AG04449 (cell line): ENCODE results near the gene PLTP.
A peak's percentile ranks its signal among the peaks of the same experiment; 100 is the strongest.

Experiments
- CTCF ChIA-PET: fragments of 350-600 bp; formaldehyde crosslinking; extraction: SDS; loops from one replicate; lab custom pipeline; 2021; ENCODE audit warnings: antibody characterized with exemption; lab: Yijun Ruan, JAX
- POLR2A ChIA-PET: fragments of 400-600, 350-600 bp; formaldehyde crosslinking; extraction: SDS; loops from one replicate; lab custom pipeline; 2020; ENCODE audit warnings: antibody characterized with exemption, inconsistent platforms; lab: Yijun Ruan, JAX
- DNase-seq: peaks from one replicate; pipeline ENCODE4 v3.0.0-alpha.2; 2010; ENCODE audit warnings: low read depth, low spot score
- H3K4me3 ChIP-seq: 2 replicates; pipeline ENCODE4 v1.5.1; 2011; ENCODE audit warnings: low read depth, mild to moderate bottlenecking, control low read depth, low read length
- TF ChIP-seq, protein P1 (sequence below): IDR thresholded peaks from one replicate; pipeline ENCODE4 v1.5.1; 2011; ENCODE audit warnings: mild to moderate bottlenecking, moderate library complexity, low read length, control low read depth, inconsistent platforms; ENCODE audit not compliant: insufficient read depth; ENCODE audit errors: missing control alignments

The PLTP gene

DNA sequence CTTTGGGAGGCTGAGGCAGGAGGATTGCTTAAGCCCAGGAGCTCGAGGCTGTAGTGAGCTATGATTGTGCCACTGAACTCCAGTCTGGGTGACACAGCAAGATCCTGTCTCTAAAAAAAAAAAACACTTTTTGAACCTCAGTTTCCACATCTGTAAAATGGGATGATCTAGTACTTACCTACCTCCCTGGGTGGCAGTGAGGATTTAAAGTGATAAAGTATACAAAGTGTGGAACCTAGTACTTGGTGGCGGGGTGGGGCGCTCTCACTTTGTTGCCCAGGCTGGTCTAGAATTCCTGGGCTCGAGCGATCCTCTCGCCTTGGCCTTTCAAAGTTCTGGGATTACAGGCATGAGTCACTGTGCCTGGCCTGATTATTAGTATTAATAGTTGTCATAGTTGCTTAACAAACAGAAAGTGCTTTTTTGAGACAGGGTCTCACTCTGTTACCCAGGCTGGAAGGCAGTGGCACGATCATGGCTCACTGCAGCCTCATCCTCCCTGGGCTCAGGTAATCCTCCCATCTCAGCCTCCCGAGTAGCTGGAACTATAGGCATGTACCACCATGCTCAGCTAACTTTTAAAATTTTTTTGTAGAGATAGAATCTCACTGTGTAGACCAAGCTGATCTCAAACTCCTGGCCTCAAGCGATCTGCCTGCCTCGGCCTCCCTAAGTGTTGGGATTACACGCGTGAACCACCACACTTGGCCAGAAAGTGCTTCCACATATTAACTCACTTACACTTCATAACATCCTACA is 7.0 kb upstream of the PLTP start:
- TF ChIP-seq, protein P1, sequence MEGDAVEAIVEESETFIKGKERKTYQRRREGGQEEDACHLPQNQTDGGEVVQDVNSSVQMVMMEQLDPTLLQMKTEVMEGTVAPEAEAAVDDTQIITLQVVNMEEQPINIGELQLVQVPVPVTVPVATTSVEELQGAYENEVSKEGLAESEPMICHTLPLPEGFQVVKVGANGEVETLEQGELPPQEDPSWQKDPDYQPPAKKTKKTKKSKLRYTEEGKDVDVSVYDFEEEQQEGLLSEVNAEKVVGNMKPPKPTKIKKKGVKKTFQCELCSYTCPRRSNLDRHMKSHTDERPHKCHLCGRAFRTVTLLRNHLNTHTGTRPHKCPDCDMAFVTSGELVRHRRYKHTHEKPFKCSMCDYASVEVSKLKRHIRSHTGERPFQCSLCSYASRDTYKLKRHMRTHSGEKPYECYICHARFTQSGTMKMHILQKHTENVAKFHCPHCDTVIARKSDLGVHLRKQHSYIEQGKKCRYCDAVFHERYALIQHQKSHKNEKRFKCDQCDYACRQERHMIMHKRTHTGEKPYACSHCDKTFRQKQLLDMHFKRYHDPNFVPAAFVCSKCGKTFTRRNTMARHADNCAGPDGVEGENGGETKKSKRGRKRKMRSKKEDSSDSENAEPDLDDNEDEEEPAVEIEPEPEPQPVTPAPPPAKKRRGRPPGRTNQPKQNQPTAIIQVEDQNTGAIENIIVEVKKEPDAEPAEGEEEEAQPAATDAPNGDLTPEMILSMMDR = no peak
- H3K4me3 ChIP-seq = no peak overlapping the region
- CTCF ChIA-PET = interaction anchor here (0.6 to 0.9 kb wide), 4 partner anchors 10 to 98 kb away, joined by 3 to 4 read pairs (median 3); no protein-coding TSS in a partner anchor
- no peak for DNase-seq
- POLR2A ChIA-PET = interaction anchor here (1.0 to 1.9 kb wide), 2 partner anchors 15 to 27 kb away, joined by 3 to 13 read pairs; partner anchors contain the start of gene PCIF1

- TF ChIP-seq, protein P1 = no peak
- no peak overlapping the region for H3K4me3 ChIP-seq
- ChIA-PET POLR2A (no interaction called here), CTCF (interaction anchor here (0.8 to 0.9 kb wide), 3 partner anchors 15 to 29 kb away, joined by 3 to 5 read pairs (median 3); no protein-coding TSS in a partner anchor)
- DNase-seq = no peak
These were observed 6.3 kb upstream of the PLTP start for GRCh38 chr20:45918182-45918737.

DNA sequence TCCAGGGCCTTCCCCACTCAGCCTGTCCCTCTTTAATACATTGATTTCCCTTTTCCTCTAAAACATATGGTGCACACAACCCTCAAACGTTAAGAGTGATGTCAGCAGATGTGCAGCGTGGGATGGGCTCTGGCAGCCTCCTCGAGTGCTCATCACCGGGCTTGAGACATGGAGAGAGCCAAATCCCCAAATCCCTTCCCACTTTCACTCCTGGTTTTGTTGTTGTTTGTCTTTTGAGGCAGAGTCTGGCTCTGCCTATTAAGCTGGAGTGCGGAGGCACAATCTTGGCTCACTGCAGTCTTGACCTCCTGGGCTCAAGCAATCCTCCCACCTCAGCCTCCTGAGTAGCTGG is 5.8 kb upstream of the PLTP start:
- ChIA-PET POLR2A (interaction anchor here (0.7 kb wide), 1 partner anchor 132 kb away, joined by 3 read pairs; no protein-coding TSS in a partner anchor), CTCF (interaction anchor here (0.8 to 1.0 kb wide), 3 partner anchors 13 to 28 kb away, joined by 3 to 5 read pairs (median 3); no protein-coding TSS in a partner anchor)
- TF ChIP-seq, protein P1 = no peak
- H3K4me3 ChIP-seq = no peak overlapping the region
- DNase-seq = no peak

- no peak overlapping the region for H3K4me3 ChIP-seq
- DNase-seq = no peak
- ChIA-PET POLR2A (no interaction called here), CTCF (no interaction called here)
- TF ChIP-seq, protein P1 = no peak
These were observed 1.2 kb upstream of the PLTP start for GRCh38 chr20:45913116-45913515.

- CTCF ChIA-PET = no interaction called here
- POLR2A ChIA-PET = interaction anchor here (0.8 kb wide), 1 partner anchor 57 kb away, joined by 3 read pairs; no protein-coding TSS in a partner anchor
- TF ChIP-seq, protein P1 = no peak
- DNase-seq = no peak
- peak overlapping the region; percentile 57 for H3K4me3 ChIP-seq
These were observed 358 bp upstream of the PLTP start for GRCh38 chr20:45912344-45912682.
